Activated B cell treated with CpG ODN at 0.5 μM for 24 hours (primary cell): ENCODE data around the gene RORC. TPM values are rescaled to one million over a fixed set of nuclear protein-coding genes. Genes with fewer than 3 reads are reported as not detected.

Source experiments
- ATAC-seq: fragments of 200-7000 bp; cut with Tn5 transposase; one replicate; pipeline ENCODE4 v1.10.0; 2021; ENCODE audit warnings: low read depth, mild to moderate bottlenecking, moderate library complexity
- CTCF ChIA-PET: fragments of 350-600 bp; sonication (Branson Sonifier 250); formaldehyde crosslinking; loops from one replicate; lab custom pipeline; 2021; ENCODE audit warnings: antibody characterized with exemption; lab: Charles Lee
- POLR2A ChIA-PET: fragments of 350-600 bp; sonication (Branson Sonifier 250); formaldehyde crosslinking; loops from one replicate; lab custom pipeline; 2021; ENCODE audit warnings: antibody characterized with exemption; lab: Charles Lee
- DNase-seq: peaks from one replicate; pipeline ENCODE4 v3.0.0; 2022
- H3K27ac Mint-ChIP-seq: one replicate; pipeline ENCODE4 v1.8.0; 2020; ENCODE audit warnings: mixed read lengths
- H3K27me3 Mint-ChIP-seq: one replicate; pipeline ENCODE4 v1.8.0; 2021; ENCODE audit warnings: mixed read lengths
- H3K36me3 Mint-ChIP-seq: one replicate; pipeline ENCODE4 v1.8.0; 2021; ENCODE audit warnings: low read depth, mixed read lengths
- H3K4me1 Mint-ChIP-seq: one replicate; pipeline ENCODE4 v1.8.0; 2021; ENCODE audit warnings: mixed read lengths
- H3K4me3 Mint-ChIP-seq: one replicate; pipeline ENCODE4 v1.8.0; 2020; ENCODE audit warnings: mild to moderate bottlenecking, mixed read lengths
- H3K9me3 Mint-ChIP-seq: one replicate; pipeline ENCODE4 v1.8.0; 2020; ENCODE audit warnings: mixed read lengths
- CTCF ChIP-seq: fragments of 200-600 bp; IDR thresholded peaks from one replicate; pipeline ENCODE4 v1.8.0; 2022; ENCODE audit warnings: antibody characterized with exemption, mild to moderate bottlenecking
- intact Hi-C: fragments of 100-400 bp; cut with micrococcal nuclease; formaldehyde crosslinking; loops from one replicate; pipeline ENCODE4 v1.15.1; 2024
- total RNA-seq: library from RNA; stranded (reverse); gene quantifications from 2 replicates; pipeline ENCODE4 v1.2.3, GENCODE V29; 2022

Gene RORC
- total RNA-seq, 1 donor from 2014 or later, result 0.09 TPM

- CTCF ChIA-PET, result no interaction called here
- intact Hi-C loops, result no loop called here
These were observed 23.1 kb upstream of the RORC start for GRCh38 chr1:151854658-151855057.

GRCh38 chr1:151853411-151853943 lies 21.9 kb upstream of the RORC start, which contains the start of gene THEM5:
THEM5 (minus strand) TSS chr1:151853712; CDS start chr1:151853565, 147 bp downstream.
- Mint-ChIP-seq H3K9me3 (no peaks in the 10 kb centered on the region), H3K4me1 (no peaks in the 10 kb centered on the region), H3K27ac (no peak within 1 kb of the TSS), H3K36me3 (no peaks in the 10 kb centered on the region), H3K27me3 (peaks cover 18% of the 10 kb centered on the region), H3K4me3 (no peak within 1 kb of the TSS)
- ChIA-PET CTCF (no interaction called here), POLR2A (no interaction called here)
- DNase-seq (no peak), ATAC-seq (no peak)
- TF ChIP-seq CTCF, result no peak
- intact Hi-C loops, result no loop called here

More at GRCh38 chr1:151854658-151855057, 23.1 kb upstream of the RORC start:
- no peak overlapping the region for H3K27ac Mint-ChIP-seq
- TF ChIP-seq CTCF, result no peak
- H3K4me3 Mint-ChIP-seq, result no peak overlapping the region
- H3K9me3 Mint-ChIP-seq, result no peaks in the 10 kb centered on the region
- no peak for ATAC-seq
- H3K27me3 Mint-ChIP-seq, result peaks cover 12% of the 10 kb centered on the region
- POLR2A ChIA-PET, result no interaction called here
- DNase-seq, result no peak
- H3K36me3 Mint-ChIP-seq, result no peaks in the 10 kb centered on the region
- H3K4me1 Mint-ChIP-seq, result peaks cover 1% of the 10 kb centered on the region

GRCh38 chr1:151852733-151853132 lies 21.1 kb upstream of the RORC start:
- Mint-ChIP-seq H3K27me3 (peaks cover 18% of the 10 kb centered on the region), H3K4me3 (no peak overlapping the region), H3K9me3 (no peaks in the 10 kb centered on the region), H3K4me1 (no peaks in the 10 kb centered on the region), H3K36me3 (no peaks in the 10 kb centered on the region), H3K27ac (no peak overlapping the region)
- DNase-seq (no peak), ATAC-seq (no peak)
- TF ChIP-seq CTCF, result no peak
- POLR2A ChIA-PET, result no interaction called here
- CTCF ChIA-PET, result no interaction called here
- intact Hi-C loops, result no loop called here

GRCh38 chr1:151851886-151852285 lies 20.3 kb upstream of the RORC start:
- ATAC-seq, result no peak
- Mint-ChIP-seq H3K27me3 (peaks cover 18% of the 10 kb centered on the region), H3K27ac (no peak overlapping the region), H3K4me3 (no peak overlapping the region), H3K36me3 (no peaks in the 10 kb centered on the region), H3K4me1 (no peaks in the 10 kb centered on the region), H3K9me3 (no peaks in the 10 kb centered on the region)
- intact Hi-C loops, result no loop called here
- ChIA-PET POLR2A (interaction anchor here (0.6 kb wide), 1 partner anchor 363 kb away, joined by 5 read pairs; no protein-coding TSS in a partner anchor), CTCF (no interaction called here)
- DNase-seq, result no peak
- TF ChIP-seq CTCF, result no peak

GRCh38 chr1:151849871-151850270 lies 18.3 kb upstream of the RORC start:
- TF ChIP-seq CTCF, result no peak
- POLR2A ChIA-PET, result no interaction called here
- CTCF ChIA-PET, result no interaction called here
- intact Hi-C loops, result no loop called here
- ATAC-seq, result no peak
- Mint-ChIP-seq H3K4me1 (peaks cover 2% of the 10 kb centered on the region), H3K4me3 (no peak overlapping the region), H3K9me3 (no peaks in the 10 kb centered on the region), H3K27ac (no peak overlapping the region), H3K27me3 (peaks cover 18% of the 10 kb centered on the region), H3K36me3 (no peaks in the 10 kb centered on the region)
- no peak for DNase-seq
